Activated CD4-positive, alpha-beta T cell treated with anti-CD3 and anti-CD28 coated beads, Interleukin-2, amount 50 U/mL, for 4 hours (primary cell): Measurements from ENCODE around the gene MORN1.

Source experiments
- DNase-seq, 2 experiments: peaks; one replicate each; pipeline ENCODE4 v3.0.0-alpha.2; 2020

Gene MORN1

DNA sequence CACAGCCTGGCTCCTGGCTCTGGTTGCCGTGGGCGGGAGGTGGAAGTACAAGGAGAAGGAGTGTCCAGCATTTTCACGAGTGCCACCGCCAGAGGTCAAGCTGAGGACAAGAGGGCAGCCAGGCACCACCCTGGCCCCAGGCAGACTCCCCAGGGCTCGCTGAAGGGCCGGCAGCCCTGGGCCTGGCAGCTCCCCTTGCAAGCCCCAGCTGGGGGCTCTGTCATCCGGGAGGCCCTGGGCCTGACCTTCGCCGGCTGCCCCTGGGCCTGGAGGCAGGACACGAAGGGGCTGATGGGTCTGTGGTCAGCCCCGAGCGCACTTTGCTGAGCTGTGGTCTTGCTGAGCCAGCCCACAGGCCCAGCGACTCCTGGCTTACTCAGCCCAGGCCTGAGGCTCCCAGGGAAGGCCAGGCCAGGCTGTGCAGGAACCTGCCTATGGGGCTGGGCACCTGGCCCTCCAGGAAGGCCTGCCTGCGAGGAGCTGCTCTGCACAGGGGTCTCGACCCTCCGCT lies 74.8 kb downstream of the MORN1 start:
- no peak for DNase-seq

DNA sequence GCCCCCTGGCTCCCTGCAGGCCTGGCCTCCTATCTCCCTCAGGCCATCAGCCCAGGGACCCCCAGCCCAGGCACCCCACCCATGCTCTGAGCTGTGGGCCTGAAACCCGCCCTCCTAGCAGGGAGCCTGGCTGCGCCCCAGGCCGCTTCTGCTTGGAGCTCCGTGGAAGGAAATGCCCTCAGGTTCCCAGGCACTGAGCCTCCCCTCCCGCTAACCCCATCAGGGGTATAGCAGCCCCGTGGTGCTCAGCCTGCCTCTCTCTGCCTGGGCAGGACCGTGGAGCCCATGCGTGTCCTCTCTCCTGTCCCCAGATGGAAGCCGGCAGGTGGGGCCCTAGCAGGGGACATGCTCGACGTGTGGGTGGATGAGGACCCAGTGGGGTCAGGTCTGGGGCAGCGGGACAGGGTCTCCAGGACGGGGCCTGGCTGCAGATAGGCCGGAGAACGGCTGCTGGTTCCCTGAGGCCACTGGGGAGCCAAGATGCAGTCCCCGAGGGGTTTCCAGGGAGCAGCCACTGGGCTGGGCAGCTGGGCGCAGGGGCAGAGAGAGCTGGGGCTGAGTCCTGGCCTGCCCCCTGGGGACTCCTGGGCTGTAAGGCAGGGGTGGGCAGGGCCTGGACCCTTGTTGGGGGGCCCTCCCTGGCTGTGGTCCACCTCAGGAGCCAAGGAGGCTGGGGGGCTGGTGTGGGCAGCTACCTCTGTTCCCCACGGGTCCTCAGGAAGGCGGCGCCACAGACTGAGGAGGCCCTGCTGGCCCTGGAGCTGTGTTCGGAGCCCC lies 75.5 kb downstream of the MORN1 start:
- DNase-seq = no peak

DNA sequence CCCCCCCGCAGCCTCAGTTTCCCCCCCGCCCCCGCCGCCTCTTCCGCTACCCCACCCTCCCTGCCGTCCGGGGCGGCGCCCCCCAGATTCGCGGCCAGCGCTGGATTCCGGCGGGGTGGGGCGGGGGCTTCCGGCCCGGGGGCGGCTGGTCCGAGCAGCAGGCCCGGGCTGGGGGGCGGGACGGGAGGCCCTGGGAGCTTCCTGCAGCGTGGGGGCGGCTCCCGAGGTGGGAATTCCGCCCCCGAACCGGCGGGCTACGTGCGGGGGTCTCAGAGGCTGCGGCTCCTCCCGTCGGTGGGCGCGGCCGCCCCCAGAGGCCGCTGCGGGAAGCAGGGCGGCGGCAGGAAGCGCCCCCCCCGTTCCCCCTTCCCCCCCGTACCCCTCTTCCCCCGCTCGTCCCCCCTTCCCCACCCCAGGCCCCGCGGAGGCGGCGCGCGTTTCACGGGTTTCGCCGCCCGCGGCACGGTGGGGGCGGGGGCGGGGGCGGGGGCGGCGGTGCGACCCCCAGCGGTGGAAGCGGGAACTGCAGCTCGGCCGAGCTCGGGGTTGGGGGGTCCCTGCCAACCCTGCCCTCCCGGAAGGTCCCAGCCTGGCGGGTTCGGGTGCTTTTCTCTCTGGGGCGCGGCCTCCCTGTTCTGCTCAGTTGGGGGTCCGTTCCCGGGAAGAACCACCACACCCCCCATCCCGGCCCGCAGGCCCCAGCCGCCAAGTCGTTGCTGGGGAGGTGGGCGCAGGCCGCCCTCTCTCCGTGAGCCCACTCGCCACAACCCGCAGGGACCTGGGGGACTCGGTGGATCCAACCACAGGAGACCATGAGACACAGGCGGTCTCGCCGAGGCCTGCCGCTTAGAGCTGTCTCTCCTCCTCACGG lies 76.3 kb downstream of the MORN1 start:
- DNase-seq = peak; percentile 54

DNA sequence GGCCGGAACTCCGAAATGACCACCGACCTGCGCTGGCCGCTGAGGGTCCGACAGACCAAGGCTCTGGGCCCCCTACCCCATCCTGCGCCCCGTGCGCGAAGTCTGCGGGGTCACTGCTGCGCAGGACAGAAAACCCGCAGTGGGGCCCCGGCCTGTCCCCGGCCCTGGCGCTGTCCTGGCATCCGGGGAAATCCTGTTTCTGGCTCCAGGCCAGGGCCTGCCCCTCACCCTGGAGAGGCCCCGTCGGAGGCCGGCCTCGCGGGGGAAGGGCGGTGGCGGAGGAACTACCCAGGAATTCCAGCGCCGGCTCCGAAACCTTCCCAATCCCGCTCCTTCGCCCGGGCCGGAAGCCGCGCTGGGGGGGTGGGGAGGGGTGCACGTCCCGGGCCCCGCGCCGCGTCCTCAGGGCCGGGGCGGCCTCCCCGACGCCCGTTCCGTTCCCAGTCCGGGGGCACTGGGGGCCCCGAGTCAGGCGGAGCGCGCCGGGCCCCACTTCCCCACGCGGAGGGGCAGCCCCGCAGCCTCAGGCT lies 77.0 kb downstream of the MORN1 start:
- no peak for DNase-seq

DNA sequence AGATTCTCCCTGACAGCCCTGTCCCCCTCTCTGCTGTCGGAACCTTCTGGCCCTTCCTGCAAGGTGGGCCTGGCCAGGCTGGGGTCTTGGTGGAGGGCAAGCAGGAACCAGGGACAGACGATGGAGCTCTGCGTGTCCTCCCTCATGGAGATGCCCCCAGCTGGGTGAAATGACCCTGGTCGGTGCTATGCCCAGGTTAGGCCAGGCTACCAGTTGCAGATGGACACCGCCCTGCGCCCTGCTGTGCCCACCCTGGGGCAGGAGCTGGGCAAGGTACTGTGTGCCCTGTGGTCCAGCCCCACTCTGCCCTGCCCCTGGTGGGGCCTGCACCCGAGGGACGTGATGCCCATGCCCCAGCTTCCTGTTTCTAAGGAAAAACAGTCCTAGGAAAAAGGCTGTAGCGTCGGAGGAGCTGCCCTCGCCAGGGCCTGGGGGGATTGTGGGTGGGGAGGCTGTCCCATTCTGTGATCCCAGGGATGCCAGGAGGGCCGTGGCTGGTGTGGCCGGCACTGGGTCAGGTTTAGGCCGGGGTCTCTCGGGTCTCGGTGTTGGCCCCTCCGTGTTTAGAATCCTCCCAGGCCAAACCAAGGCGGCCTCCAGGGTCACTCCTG lies 77.6 kb downstream of the MORN1 start:
- DNase-seq = no peak

DNA sequence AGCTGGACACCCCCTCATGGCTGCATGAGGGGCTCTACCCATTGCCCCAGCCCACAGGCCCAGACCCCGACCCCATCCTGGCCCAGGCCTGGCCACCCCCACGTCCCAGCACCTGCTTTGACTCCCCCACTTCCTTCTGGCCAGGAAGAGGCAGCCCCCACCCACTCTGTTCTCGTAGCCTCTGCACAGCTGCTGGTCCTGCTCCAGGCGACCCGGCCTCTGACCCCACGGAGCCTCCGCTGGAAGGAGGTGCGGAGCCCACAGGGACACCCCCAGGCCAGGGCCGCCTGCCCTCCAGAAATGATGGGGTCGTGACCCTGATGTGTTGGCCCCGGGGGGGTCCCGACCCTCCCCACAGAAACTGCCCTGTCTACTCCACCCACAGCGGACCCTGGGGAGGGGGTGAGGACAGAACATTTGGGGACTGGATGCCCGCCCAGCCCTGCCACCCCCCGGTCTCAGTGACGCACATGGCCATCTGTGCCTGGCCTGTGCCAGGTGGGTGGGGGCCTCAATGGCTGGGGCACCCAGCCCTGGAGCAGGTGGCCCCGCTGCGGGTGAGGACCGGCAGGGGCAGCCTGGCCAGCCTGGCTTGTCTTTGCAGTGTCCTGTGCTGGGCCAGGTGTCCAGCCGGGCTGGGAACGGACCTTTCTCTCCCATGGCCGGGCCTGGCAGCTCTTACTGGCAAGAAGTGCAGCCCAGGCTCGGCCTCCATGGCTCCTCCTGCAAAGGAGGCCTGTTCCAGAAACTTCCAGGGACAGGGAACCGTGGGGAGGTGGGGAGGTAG lies 78.6 kb downstream of the MORN1 start:
- DNase-seq = no peak

DNA sequence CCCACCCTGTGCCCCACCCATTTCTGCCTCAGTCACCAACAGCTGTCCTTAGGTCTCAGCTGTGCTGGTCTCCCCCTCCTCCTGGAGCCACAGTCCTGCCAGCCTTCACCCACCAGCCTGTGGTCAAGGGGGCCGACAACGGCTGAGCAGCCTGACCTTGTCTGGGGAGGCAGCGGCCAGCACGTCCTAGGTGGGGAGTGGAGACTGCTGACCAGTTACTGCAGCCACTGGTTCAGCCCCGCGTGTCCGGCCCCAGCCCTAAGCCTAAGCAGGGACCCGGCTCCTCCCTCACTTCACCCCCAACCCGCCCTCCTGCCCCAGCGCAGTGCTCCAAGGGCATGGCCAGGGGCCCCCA lies 79.2 kb downstream of the MORN1 start:
- DNase-seq = no peak

DNA sequence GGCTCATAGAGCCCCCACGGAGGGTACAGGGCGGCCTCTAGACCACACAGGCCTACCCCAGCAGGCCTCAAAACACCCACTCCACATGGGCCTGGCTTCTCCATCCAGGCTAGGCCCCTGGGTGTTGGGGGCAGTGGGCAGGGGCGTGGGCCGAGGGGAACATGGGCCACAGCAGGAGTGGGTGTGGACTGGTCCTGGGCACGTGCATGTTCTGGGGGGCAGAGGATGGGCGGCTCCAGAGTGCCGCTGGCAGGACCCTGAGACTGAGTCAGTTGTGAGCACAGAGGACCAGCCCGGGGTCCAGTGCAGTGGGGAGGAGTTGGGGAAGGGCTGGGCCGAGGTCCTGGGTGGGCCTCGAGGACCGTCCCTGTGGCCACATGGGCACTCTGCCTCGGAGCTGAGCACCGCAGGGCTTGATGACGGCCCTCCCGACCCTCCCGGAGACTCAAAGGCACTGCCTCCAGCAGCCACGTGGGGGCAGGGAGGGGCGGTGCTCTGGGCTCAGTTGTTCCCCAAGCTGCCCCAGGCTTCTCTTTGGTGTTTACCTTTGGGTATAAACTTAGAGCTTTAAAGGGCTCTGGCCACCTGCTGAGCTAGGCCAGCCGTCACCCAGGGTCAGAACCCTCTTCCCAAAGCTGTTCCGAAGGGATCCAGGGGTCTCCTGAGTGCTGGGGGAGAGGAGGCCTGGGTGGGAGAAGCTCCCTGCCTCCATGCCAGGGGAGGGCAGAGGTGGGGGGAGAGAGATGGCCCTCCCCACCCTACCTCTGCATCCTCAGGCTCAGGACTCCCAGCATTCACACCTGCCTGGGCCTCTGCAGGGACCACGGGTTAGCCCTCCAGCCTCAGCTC lies 79.9 kb downstream of the MORN1 start:
- DNase-seq = peak; percentile 57 to 58

DNA sequence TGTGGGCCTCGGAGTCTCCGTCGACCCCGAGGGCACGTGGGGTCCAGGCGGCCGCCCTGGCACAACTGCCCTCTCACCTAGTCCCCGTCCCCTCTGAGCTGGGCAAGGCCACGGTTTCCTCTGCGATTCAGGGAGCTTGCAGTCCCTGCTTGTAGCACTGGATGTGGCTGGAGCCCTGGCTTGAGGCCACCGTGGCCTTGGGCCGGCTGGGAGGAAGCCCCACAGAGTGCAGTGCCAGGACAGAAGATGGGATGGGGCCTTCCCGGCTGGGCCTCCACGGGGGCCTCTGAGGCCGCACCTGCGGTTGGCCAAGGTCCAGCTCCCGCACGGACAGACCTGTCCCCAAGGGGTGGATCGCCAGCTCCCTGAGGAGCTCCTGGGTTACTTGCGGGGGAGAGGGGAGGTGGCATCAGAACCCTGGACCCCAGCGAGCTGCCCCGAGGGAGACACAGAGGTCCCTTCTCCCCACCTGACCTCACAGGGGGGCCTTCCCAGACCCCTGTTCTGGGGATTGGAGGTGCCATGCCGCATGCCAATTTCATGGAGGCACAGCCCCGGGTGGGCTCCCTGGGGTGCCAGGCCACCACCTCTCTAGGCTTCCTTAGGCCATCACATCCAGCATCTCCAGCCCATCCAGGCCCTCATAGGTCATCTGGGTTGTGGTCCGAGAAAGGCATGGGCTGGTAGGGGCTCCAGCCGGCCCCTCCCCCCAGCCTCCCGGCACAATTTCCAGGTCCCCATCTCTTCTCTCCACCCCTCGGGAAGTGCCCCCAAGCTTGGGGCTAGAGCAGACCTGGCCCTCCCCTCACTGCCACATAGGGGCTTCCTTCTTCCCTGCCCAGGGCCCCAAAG lies 80.8 kb downstream of the MORN1 start:
- no peak for DNase-seq

DNA sequence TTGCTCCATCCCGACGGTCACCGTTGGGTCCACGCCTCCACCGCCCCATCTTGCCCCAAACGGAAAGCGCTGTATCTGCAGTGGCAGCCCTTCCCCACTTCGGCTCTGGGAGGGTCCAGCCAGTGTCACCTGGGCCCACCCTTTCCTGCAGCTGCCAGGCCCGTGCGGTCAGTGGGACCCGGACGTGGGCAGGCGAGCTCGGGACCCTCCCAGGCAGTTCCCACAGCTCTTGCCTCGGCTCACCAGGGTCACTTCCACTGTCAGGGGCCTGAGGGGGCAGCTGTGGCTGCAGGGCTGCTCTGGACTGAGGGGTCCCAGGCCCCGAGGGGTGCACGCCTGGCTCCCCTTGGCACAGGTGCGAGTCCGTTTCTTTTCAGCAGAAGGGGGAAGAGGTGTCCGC lies 82.5 kb downstream of the MORN1 start:
- no peak for DNase-seq

DNA sequence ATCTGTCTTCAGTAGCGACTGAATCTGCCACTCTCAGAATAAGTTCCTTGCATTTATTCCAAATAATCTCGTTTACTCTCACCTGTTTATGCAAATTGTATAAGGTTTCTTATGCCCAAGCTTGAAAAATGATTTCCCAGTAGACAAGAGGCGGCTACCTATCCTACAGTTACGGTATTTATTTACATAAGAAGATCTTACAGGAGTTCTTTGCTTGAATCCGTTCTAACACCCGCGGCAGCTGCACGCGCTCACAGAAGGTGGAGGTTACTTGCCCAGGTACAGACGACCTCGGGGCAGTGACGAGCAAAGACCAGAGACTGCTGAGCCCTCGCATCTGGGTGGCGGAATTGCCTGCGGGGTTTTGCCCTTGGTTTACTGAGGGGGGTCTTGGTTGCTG lies 83.4 kb downstream of the MORN1 start:
- DNase-seq = no peak

DNA sequence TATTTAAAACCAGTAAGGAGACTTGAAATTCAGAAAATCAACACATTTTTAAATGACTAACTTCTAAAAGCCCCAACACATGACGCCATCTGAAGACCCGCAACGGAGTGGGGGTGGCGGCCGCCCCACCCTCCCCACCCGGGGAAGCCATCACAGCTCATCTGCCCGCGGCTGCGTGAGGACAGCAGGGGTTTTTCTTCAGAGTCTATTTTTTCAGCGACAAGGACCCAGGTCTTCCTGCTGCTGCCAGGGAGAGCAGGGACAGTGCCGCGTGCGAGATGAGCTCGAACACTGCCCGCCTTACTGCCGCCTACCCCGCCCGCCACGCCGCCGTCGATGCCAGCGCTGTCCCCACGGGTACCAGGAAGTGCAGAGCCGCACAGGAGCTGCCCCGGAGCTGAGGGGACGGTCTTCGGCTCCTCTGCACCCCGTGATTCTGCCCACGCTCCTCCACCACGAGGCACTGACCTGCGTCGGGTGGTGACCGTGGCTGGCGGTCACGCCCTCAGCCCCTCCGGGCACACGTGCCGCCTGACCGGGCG lies 84.2 kb downstream of the MORN1 start:
- no peak for DNase-seq

DNA sequence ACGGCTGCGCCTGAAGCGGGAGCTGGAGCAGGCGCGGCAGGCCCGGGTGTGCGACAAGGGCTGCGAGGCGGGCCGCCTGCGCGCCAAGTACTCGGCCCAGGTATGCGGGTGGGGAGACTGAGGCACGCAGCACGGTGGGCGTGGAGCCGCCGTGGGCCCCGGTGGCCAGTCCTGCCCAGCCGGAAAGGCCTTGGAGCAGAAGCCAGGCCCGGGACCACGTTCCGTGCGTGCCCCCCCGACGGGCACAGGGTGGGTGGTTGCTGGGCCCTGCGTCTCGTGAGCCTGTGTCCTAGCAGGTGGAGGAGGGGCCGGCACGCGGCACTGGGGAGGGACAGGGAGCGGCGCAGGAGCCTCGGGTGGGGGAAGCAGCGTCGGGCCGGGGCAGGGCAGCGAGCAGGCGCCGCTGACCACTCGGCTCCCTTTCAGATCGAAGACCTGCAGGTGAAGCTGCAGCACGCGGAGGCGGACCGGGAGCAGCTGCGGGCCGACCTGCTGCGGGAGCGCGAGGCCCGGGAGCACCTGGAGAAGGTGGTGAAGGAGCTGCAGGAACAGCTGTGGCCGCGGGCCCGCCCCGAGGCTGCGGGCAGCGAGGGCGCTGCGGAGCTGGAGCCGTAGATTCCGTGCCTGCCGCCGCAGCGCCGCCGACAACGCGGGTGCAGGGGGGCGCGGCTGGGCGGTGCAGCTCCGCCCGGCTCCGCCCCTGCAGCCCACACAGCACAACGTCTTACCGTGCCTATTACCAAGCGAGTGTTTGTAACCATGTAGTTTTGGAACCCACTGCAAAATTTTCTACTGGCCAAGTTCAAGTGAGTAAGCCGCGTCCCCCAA lies 85.0 kb downstream of the MORN1 start:
- DNase-seq = no peak

DNA sequence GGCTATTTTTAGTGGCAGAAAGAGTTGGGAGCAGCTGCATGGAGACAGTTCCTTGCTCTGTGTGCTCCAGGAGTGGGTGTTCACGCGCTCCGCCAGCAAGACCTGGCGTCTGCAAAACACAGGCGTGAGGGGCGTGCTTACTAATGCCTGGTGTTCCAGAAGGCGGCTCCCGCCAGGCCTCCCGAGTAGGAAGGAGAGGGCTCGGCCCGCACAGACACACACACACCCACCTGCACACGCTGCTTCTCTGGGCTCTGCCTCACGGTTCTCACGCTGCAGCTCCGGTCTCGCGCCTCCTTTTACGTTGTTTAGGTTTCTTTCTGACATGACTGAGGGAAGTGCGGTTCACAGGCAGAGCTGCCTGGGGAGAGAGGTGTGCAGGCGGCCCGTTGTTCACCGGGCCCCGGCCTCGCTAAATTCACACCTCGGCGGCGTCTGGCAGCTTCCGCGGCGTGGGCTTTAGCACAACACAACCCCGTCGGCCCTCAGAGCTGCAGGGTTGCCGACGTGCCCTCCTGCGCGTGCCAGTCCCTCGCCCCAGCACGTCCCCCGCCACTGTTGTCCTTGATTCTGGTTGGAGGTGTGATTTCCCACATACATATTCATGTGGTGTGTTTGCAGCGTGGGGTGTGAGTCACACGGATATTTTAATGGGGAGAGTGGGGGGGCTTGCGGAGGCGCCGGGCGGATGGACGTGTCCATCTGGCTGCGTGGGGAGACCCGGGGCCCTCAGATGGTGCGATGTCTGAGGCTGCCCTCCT lies 86.3 kb downstream of the MORN1 start:
- no peak for DNase-seq

DNA sequence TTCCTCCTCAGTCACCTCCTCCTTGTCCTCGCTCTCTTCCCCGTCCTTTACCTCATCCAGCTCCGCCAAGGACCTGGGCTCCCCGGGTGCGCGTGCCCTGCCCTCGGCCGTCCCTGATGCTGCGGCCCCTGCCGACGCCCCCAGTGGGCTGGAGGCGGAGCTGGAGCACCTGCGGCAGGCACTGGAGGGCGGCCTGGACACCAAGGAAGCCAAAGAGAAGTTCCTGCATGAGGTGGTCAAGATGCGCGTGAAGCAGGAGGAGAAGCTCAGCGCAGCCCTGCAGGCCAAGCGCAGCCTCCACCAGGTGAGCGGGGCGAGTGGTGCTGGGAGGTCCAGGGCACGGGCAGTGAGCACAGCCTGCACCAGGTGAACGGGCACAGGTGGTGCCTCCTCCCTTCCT lies 87.1 kb downstream of the MORN1 start:
- no peak for DNase-seq

DNA sequence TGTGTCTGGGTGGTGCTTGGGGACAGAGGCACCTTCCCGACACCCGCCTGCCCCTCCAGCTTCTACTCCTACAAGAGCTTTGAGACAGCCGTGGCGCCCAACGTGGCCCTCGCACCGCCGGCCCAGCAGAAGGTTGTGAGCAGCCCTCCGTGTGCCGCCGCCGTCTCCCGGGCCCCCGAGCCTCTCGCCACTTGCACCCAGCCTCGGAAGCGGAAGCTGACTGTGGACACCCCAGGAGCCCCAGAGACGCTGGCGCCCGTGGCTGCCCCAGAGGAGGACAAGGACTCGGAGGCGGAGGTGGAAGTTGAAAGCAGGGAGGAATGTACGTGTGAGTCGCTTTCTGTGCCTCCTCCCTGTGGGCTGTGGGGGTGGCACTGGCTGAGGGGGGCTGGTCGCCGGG lies 87.6 kb downstream of the MORN1 start:
- DNase-seq = no peak

DNA sequence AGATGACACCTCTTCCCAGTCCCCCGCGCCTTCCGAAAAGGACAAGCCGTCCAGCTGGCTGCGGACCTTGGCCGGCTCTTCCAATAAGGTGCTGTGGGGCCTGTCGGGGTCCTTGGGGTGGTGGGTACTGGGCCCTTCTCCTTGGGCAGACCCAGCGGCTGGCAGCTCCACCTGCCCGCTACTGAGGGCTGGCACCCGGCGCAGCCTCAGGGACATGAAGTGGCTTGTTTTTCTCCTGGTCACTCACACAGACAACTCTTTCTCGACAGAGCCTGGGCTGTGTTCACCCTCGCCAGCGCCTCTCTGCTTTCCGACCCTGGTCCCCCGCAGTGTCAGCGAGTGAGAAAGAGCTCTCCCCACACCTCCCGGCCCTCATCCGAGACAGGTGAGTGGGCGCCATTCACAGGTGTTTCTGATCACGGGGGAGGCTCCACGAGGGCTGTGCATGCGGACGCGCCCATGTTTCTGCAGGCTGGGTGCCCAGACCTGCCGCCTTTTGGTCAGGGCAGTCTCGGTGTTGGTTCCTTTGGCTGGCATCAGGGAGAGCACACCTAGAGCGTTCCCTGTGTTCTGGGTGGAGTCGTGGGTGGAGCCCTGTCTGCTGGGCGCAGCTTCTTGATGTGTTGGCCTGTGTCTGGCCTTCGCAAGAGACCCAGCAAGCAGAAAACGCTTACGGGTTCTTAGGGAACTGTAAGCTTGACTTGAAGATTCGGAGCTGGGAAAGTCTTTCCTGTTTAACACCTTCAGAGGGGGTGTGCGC lies 88.2 kb downstream of the MORN1 start:
- no peak for DNase-seq
